Keratinocyte (primary cell): Measurements from ENCODE around the gene RBMS3. TPM values are rescaled to one million over a fixed set of nuclear protein-coding genes. Genes with fewer than 3 reads are reported as not detected.

Experiments used
- DNase-seq: peaks from one replicate; pipeline ENCODE4 v3.0.0-alpha.2; 2011; ENCODE audit warnings: low read depth, missing footprints, low spot score
- FAIRE-seq: peaks from 2 replicates; lab custom pipeline; 2011; peaks lifted over from hg19 to GRCh38; lab: Jason Lieb, UNC
- H2AFZ ChIP-seq: 2 replicates; pipeline ENCODE4 v1.6.0; 2012; ENCODE audit warnings: low read length, control low read depth, inconsistent platforms; ENCODE audit not compliant: control insufficient read depth
- H3K27ac ChIP-seq: 2 replicates; pipeline ENCODE4 v1.5.1; 2011; ENCODE audit warnings: low read length; ENCODE audit not compliant: control insufficient read depth, insufficient read depth
- H3K27me3 ChIP-seq: 3 replicates; pipeline ENCODE4 v1.6.0; 2011; ENCODE audit warnings: low read length; ENCODE audit not compliant: control insufficient read depth, insufficient read depth; ENCODE audit errors: extremely low read depth
- H3K36me3 ChIP-seq, 2 experiments: 2 replicates in 1 of 2; 3 replicates in 1 of 2; pipeline ENCODE4 v1.5.1; 2011; ENCODE audit warnings: low read length in 2 of 2, mild to moderate bottlenecking in 1 of 2; ENCODE audit not compliant: control insufficient read depth in 2 of 2, insufficient read depth in 2 of 2; ENCODE audit errors: extremely low read depth in 1 of 2
- H3K4me1 ChIP-seq: 3 replicates; pipeline ENCODE4 v1.5.1; 2011; ENCODE audit warnings: low read length; ENCODE audit not compliant: control insufficient read depth, insufficient read depth; ENCODE audit errors: extremely low read depth
- H3K4me2 ChIP-seq: 3 replicates; pipeline ENCODE4 v1.6.0; 2011; ENCODE audit warnings: low read depth, low read length; ENCODE audit not compliant: control insufficient read depth, insufficient read depth; ENCODE audit errors: extremely low read depth
- H3K4me3 ChIP-seq, 3 experiments: fragments of 200-600 bp in 1 of 3; sonication (generic) in 1 of 3; 2 replicates in 2 of 3; 3 replicates in 1 of 3; pipeline ENCODE4 v1.5.1; 2011 to 2016; ENCODE audit warnings: low read length in 3 of 3, mild to moderate bottlenecking in 3 of 3, control low read depth in 2 of 3, inconsistent platforms in 1 of 3, low read depth in 1 of 3, mixed read lengths in 1 of 3, mixed run types in 1 of 3, moderate library complexity in 1 of 3; ENCODE audit not compliant: control insufficient read depth in 2 of 3, insufficient read depth in 2 of 3; ENCODE audit errors: extremely low read depth in 1 of 3
- H3K79me2 ChIP-seq: 2 replicates; pipeline ENCODE4 v1.6.0; 2012; ENCODE audit warnings: low read length; ENCODE audit not compliant: control insufficient read depth, insufficient read depth
- H3K9ac ChIP-seq: 3 replicates; pipeline ENCODE4 v1.6.0; 2011; ENCODE audit warnings: low read length; ENCODE audit not compliant: control insufficient read depth, insufficient read depth; ENCODE audit errors: extremely low read depth
- H3K9me1 ChIP-seq: 3 replicates; pipeline ENCODE4 v1.6.0; 2011; ENCODE audit warnings: low read length; ENCODE audit not compliant: control insufficient read depth, insufficient read depth; ENCODE audit errors: extremely low read depth
- H3K9me3 ChIP-seq: 2 replicates; pipeline ENCODE4 v1.5.1; 2012; ENCODE audit warnings: low read depth, low read length; ENCODE audit not compliant: control insufficient read depth
- H4K20me1 ChIP-seq: 3 replicates; pipeline ENCODE4 v1.6.0; 2011; ENCODE audit warnings: low read length; ENCODE audit not compliant: control insufficient read depth, insufficient read depth; ENCODE audit errors: extremely low read depth
- CTCF ChIP-seq, 3 experiments: IDR thresholded peaks in 1 of 3; conservative IDR thresholded peaks in 1 of 3; optimal IDR thresholded peaks in 1 of 3; 2 replicates in 2 of 3; 3 replicates in 1 of 3; pipeline versions ENCODE3 to v1.5.1; 2011; ENCODE audit warnings: low read length in 3 of 3, mild to moderate bottlenecking in 3 of 3, moderate library complexity in 2 of 3, control low read depth in 1 of 3, inconsistent platforms in 1 of 3; ENCODE audit not compliant: insufficient read depth in 2 of 3; ENCODE audit errors: extremely low read depth in 1 of 3
- EZH2 ChIP-seq: IDR thresholded peaks from one replicate; pipeline ENCODE4 v1.6.1; 2012; ENCODE audit warnings: inconsistent platforms, mild to moderate bottlenecking, low read length, moderate library complexity
- dilution Hi-C: fragments of 300-500 bp; cut with MboI; formaldehyde crosslinking; loops from one replicate; pipeline ENCODE4 v1.7.0; 2020; ENCODE audit warnings: low sequenced_read_pairs; ENCODE audit not compliant: extremely low pct_ligation_motif_present
- polyA plus RNA-seq, 5 experiments: library from polyadenylated mRNA; depleted of rRNA in 3 of 5; stranded (reverse) in 3 of 5; stranded (forward) in 1 of 5; unstranded in 1 of 5; fragments of >200 nt; gene quantifications; 1 replicate in 1 of 5; 2 replicates in 3 of 5; 3 replicates in 1 of 5; pipeline versions ENCODE4 v1.2.1 to v1.2.3, GENCODE V29; 2011 to 2012; ENCODE audit warnings: missing spikeins in 2 of 5, low read depth in 1 of 5, low replicate concordance in 1 of 5

The RBMS3 gene
- polyA plus RNA-seq, 1 donor (not counting 4 experiments of a cell fraction or from before 2014, with no cell fraction given) = 2.3 TPM

- Histone ChIP-seq H3K27ac (no peak overlapping the region), H3K4me1 (no peaks in the 10 kb centered on the region), H3K4me3 (no peak overlapping the region), H3K4me2 (no peak overlapping the region), H3K9me3 (no peaks in the 10 kb centered on the region), H3K9me1 (no peaks in the 10 kb centered on the region), H3K36me3 (no peaks in the 10 kb centered on the region), H4K20me1 (no peaks in the 10 kb centered on the region), H2AFZ (peak overlapping the region; percentile 28), H3K9ac (no peak overlapping the region), H3K79me2 (no peaks in the 10 kb centered on the region), H3K27me3 (no peaks in the 10 kb centered on the region)
- no peak for TF ChIP-seq EZH2
- TF ChIP-seq CTCF (optimal IDR thresholded peaks at IDR 0.05 in 1 of 3, IDR thresholded peaks at IDR 0.05 in 1 of 3, conservative IDR thresholded peaks at IDR 0.05 in 1 of 3; ENCODE audit: extremely low read depth in 1 of 3, insufficient read depth in 2 of 3, low read length in 3 of 3) = no peak
- FAIRE-seq (peak; percentile 39), DNase-seq (no peak)
- dilution Hi-C loops = no loop called here
Observed at GRCh38 chr3:29618395-29619282, 337.8 kb downstream of the RBMS3 start.

- H4K20me1 ChIP-seq = no peaks in the 10 kb centered on the region
- H3K27ac ChIP-seq = no peak overlapping the region
- dilution Hi-C loops = no loop called here
- H3K4me2 ChIP-seq = no peak overlapping the region
- H3K9ac ChIP-seq = no peak overlapping the region
- FAIRE-seq (no peak), DNase-seq (no peak)
- no peaks in the 10 kb centered on the region for H3K4me1 ChIP-seq
- no peaks in the 10 kb centered on the region for H3K36me3 ChIP-seq
- no peak for TF ChIP-seq EZH2
- no peak for TF ChIP-seq CTCF (optimal IDR thresholded peaks at IDR 0.05 in 1 of 3, IDR thresholded peaks at IDR 0.05 in 1 of 3, conservative IDR thresholded peaks at IDR 0.05 in 1 of 3; ENCODE audit: extremely low read depth in 1 of 3, insufficient read depth in 2 of 3, low read length in 3 of 3)
- H3K4me3 ChIP-seq = no peak overlapping the region
- no peak overlapping the region for H2AFZ ChIP-seq
- no peaks in the 10 kb centered on the region for H3K9me3 ChIP-seq
- no peaks in the 10 kb centered on the region for H3K9me1 ChIP-seq
- no peaks in the 10 kb centered on the region for H3K27me3 ChIP-seq
- no peaks in the 10 kb centered on the region for H3K79me2 ChIP-seq
Observed at GRCh38 chr3:29619676-29620075, 338.8 kb downstream of the RBMS3 start.
